ENCODE results near the gene ATP6V1D.

ATP6V1D gene

GRCh38 chr14:67373347-67373746 lies 13.7 kb upstream of the ATP6V1D start:
- Mint-ChIP-seq H3K36me3 (ENCODE audit: low read depth) (peaks cover 58% of the 10 kb centered on the region), H3K27me3 (ENCODE audit: low read depth) (no peaks in the 10 kb centered on the region), H3K4me1 (no peaks in the 10 kb centered on the region), H3K9me3 (no peaks in the 10 kb centered on the region), H3K4me3 (no peak overlapping the region), H3K27ac (no peak overlapping the region)
- TF ChIP-seq CTCF (IDR thresholded peaks at IDR 0.05; ENCODE audit: unreplicated experiment in 3 of 3) = no peak

- Mint-ChIP-seq H3K9me3 (no peaks in the 10 kb centered on the region), H3K27me3 (ENCODE audit: low read depth) (no peaks in the 10 kb centered on the region), H3K4me1 (no peaks in the 10 kb centered on the region), H3K36me3 (ENCODE audit: low read depth) (peaks cover 62% of the 10 kb centered on the region), H3K4me3 (no peak overlapping the region), H3K27ac (no peak overlapping the region)
- TF ChIP-seq CTCF (IDR thresholded peaks at IDR 0.05; ENCODE audit: unreplicated experiment in 3 of 3) = no peak
These were observed 13.2 kb upstream of the ATP6V1D start for GRCh38 chr14:67372833-67373232.

GRCh38 chr14:67371247-67372148 lies 11.9 kb upstream of the ATP6V1D start:
- Mint-ChIP-seq H3K36me3 (ENCODE audit: low read depth) (peaks cover 59% of the 10 kb centered on the region), H3K27ac (no peak overlapping the region), H3K4me1 (no peaks in the 10 kb centered on the region), H3K9me3 (no peaks in the 10 kb centered on the region), H3K27me3 (ENCODE audit: low read depth) (no peaks in the 10 kb centered on the region), H3K4me3 (no peak overlapping the region)
- no peak for TF ChIP-seq CTCF (IDR thresholded peaks at IDR 0.05; ENCODE audit: unreplicated experiment in 3 of 3)

GRCh38 chr14:67370830-67371229 lies 11.2 kb upstream of the ATP6V1D start:
- H3K4me1 Mint-ChIP-seq = no peaks in the 10 kb centered on the region
- H3K36me3 Mint-ChIP-seq (ENCODE audit: low read depth) = peaks cover 57% of the 10 kb centered on the region
- H3K27ac Mint-ChIP-seq = no peak overlapping the region
- no peak overlapping the region for H3K4me3 Mint-ChIP-seq
- no peak for TF ChIP-seq CTCF (IDR thresholded peaks at IDR 0.05; ENCODE audit: unreplicated experiment in 3 of 3)
- no peaks in the 10 kb centered on the region for H3K27me3 Mint-ChIP-seq (ENCODE audit: low read depth)
- no peaks in the 10 kb centered on the region for H3K9me3 Mint-ChIP-seq

GRCh38 chr14:67365476-67365875 lies 5.9 kb upstream of the ATP6V1D start:
- Mint-ChIP-seq H3K27ac (no peak overlapping the region), H3K36me3 (ENCODE audit: low read depth) (peaks cover 50% of the 10 kb centered on the region), H3K4me1 (peaks cover 16% of the 10 kb centered on the region), H3K4me3 (no peak overlapping the region), H3K27me3 (ENCODE audit: low read depth) (no peaks in the 10 kb centered on the region), H3K9me3 (no peaks in the 10 kb centered on the region)
- no peak for TF ChIP-seq CTCF (IDR thresholded peaks at IDR 0.05; ENCODE audit: unreplicated experiment in 3 of 3)
